Panc1 (cell line): ENCODE data around the gene TMEM236. TPM values are rescaled to one million over a fixed set of nuclear protein-coding genes. Genes with fewer than 3 reads are reported as not detected.

Source experiments
- ATAC-seq: fragments of 200-7000 bp; cut with Tn5 transposase; 2 replicates; pipeline ENCODE4 v1.9.1; 2020; ENCODE audit warnings: mild to moderate bottlenecking, moderate library complexity
- BruUV-seq: library from RNA; stranded (reverse); fragments of 400-500 nt; replicated peaks from 2 replicates; lab custom pipeline; 2021; lab: Mats Ljungman, UMichigan
- CTCF ChIA-PET: fragments of 300-600 bp; sonication (Branson Sonifier 250); formaldehyde crosslinking; loops from one replicate; lab custom pipeline; 2022; ENCODE audit warnings: antibody characterized with exemption; lab: Charles Lee
- POLR2A ChIA-PET: fragments of 300-600 bp; sonication (Branson Sonifier 250); formaldehyde crosslinking; loops from one replicate; lab custom pipeline; 2022; ENCODE audit warnings: antibody characterized with exemption; lab: Charles Lee
- DNase-seq: peaks from one replicate; pipeline ENCODE4 v3.0.0-alpha.2; 2010; ENCODE audit warnings: low read depth, low spot score
- H3K27ac ChIP-seq: 2 replicates; pipeline ENCODE4 v1.5.1; 2011; ENCODE audit warnings: mild to moderate bottlenecking, low read length, inconsistent platforms
- H3K27me3 ChIP-seq: fragments of 200-500 bp; sonication (Bioruptor generic); 2 replicates; pipeline ENCODE4 v1.6.0; 2014; ENCODE audit warnings: low read length, inconsistent platforms; ENCODE audit not compliant: control insufficient read depth, insufficient read depth
- H3K36me3 ChIP-seq: fragments of 200-500 bp; sonication (Bioruptor generic); 2 replicates; pipeline ENCODE4 v1.5.1; 2014; ENCODE audit warnings: inconsistent platforms, mild to moderate bottlenecking, low read length, moderate library complexity; ENCODE audit not compliant: control insufficient read depth, insufficient read depth
- H3K4me1 ChIP-seq: 2 replicates; pipeline ENCODE4 v1.5.1; 2011; ENCODE audit warnings: inconsistent platforms, mild to moderate bottlenecking, low read length, moderate library complexity; ENCODE audit not compliant: control insufficient read depth, insufficient read depth
- H3K4me3 ChIP-seq, 2 experiments: 2 replicates each; pipeline ENCODE4 v1.5.1; 2011 to 2012; ENCODE audit warnings: low read depth in 2 of 2, low read length in 2 of 2, mild to moderate bottlenecking in 2 of 2, inconsistent platforms in 1 of 2, moderate library complexity in 1 of 2
- H3K9me3 ChIP-seq: fragments of 200-500 bp; sonication (Bioruptor generic); 2 replicates; pipeline ENCODE4 v1.5.1; 2014; ENCODE audit warnings: low read depth, mild to moderate bottlenecking, inconsistent platforms, low read length, moderate library complexity; ENCODE audit not compliant: control insufficient read depth, insufficient read depth
- POLR2AphosphoS5 ChIP-seq: IDR thresholded peaks from 2 replicates; pipeline ENCODE4 v1.6.1; 2012; ENCODE audit warnings: mild to moderate bottlenecking, low read depth, low read length, moderate library complexity
- SIN3A ChIP-seq: IDR thresholded peaks from 2 replicates; pipeline ENCODE4 v1.6.1; 2012; ENCODE audit warnings: low read depth, mild to moderate bottlenecking, low read length, moderate library complexity, borderline replicate concordance; ENCODE audit not compliant: insufficient read depth
- TCF7L2 ChIP-seq: IDR thresholded peaks from 2 replicates; pipeline ENCODE4 v1.6.1; 2011; ENCODE audit warnings: mild to moderate bottlenecking, low read depth, low read length, inconsistent platforms
- in situ Hi-C: cut with HindIII; loops from 2 replicates; pipeline ENCODE4 v1.10.0; 2016; ENCODE audit warnings: low sequenced_read_pairs, low pct_unique_long_range_greater_than_20kb
- intact Hi-C: fragments of 100-400 bp; cut with micrococcal nuclease; formaldehyde crosslinking; loops from one replicate; pipeline ENCODE4 v1.10.0; 2022; ENCODE audit not compliant: unreplicated experiment
- total RNA-seq: library from RNA; stranded (reverse); gene quantifications from one replicate; pipeline ENCODE4 v1.2.1, GENCODE V29; 2021; ENCODE audit not compliant: unreplicated experiment
- TF ChIP-seq, protein P1 (sequence below), 2 experiments: IDR thresholded peaks; 2 replicates each; pipeline ENCODE4 v1.6.1; 2011 to 2012; ENCODE audit warnings: low read depth in 2 of 2, control low read depth in 1 of 2, low read length in 1 of 2, mild to moderate bottlenecking in 1 of 2, moderate library complexity in 1 of 2; ENCODE audit not compliant: insufficient read depth in 1 of 2
- TF ChIP-seq, protein P2 (sequence below): fragments of 450-650 bp; IDR thresholded peaks from 2 replicates; pipeline ENCODE4 v1.5.1; 2017; ENCODE audit warnings: mild to moderate bottlenecking

Gene TMEM236
- total RNA-seq, 1 experiment from 2014 or later, result 0.05 TPM

DNA sequence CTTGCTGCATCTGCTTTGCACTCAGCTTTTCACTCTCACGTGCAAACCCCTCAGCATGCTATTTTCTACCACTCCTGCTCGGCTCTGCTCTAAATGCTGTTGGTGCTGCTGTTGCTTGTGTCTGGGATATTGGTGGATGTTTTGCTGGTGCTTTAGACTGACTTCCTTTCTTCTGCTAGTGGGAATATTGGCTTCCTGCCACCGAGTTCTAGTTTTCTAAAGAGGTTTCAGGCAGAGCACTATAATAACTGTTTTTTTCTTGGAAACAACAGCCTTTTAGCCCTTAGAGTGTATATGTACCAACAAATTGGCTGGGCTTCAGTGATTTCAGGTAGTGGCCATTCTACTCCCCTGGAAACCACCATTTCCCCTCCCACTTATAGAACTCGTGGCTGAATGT is 27.8 kb downstream of the TMEM236 start:
- intact Hi-C loops (no loop called here), in situ Hi-C loops (no loop called here)
- TF ChIP-seq TCF7L2, result no peak
- TF ChIP-seq, protein P1, sequence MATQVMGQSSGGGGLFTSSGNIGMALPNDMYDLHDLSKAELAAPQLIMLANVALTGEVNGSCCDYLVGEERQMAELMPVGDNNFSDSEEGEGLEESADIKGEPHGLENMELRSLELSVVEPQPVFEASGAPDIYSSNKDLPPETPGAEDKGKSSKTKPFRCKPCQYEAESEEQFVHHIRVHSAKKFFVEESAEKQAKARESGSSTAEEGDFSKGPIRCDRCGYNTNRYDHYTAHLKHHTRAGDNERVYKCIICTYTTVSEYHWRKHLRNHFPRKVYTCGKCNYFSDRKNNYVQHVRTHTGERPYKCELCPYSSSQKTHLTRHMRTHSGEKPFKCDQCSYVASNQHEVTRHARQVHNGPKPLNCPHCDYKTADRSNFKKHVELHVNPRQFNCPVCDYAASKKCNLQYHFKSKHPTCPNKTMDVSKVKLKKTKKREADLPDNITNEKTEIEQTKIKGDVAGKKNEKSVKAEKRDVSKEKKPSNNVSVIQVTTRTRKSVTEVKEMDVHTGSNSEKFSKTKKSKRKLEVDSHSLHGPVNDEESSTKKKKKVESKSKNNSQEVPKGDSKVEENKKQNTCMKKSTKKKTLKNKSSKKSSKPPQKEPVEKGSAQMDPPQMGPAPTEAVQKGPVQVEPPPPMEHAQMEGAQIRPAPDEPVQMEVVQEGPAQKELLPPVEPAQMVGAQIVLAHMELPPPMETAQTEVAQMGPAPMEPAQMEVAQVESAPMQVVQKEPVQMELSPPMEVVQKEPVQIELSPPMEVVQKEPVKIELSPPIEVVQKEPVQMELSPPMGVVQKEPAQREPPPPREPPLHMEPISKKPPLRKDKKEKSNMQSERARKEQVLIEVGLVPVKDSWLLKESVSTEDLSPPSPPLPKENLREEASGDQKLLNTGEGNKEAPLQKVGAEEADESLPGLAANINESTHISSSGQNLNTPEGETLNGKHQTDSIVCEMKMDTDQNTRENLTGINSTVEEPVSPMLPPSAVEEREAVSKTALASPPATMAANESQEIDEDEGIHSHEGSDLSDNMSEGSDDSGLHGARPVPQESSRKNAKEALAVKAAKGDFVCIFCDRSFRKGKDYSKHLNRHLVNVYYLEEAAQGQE (IDR thresholded peaks at IDR 0.05; ENCODE audit: insufficient read depth in 1 of 2, low read depth in 2 of 2, low read length in 1 of 2), result no peak
- no peak for TF ChIP-seq POLR2AphosphoS5
- TF ChIP-seq, protein P2, sequence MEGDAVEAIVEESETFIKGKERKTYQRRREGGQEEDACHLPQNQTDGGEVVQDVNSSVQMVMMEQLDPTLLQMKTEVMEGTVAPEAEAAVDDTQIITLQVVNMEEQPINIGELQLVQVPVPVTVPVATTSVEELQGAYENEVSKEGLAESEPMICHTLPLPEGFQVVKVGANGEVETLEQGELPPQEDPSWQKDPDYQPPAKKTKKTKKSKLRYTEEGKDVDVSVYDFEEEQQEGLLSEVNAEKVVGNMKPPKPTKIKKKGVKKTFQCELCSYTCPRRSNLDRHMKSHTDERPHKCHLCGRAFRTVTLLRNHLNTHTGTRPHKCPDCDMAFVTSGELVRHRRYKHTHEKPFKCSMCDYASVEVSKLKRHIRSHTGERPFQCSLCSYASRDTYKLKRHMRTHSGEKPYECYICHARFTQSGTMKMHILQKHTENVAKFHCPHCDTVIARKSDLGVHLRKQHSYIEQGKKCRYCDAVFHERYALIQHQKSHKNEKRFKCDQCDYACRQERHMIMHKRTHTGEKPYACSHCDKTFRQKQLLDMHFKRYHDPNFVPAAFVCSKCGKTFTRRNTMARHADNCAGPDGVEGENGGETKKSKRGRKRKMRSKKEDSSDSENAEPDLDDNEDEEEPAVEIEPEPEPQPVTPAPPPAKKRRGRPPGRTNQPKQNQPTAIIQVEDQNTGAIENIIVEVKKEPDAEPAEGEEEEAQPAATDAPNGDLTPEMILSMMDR, result no peak
- TF ChIP-seq SIN3A, result no peak
- DNase-seq (no peak), ATAC-seq (no peak)
- no peak overlapping the region for H3K4me3 ChIP-seq
- no peaks in the 10 kb centered on the region for H3K27me3 ChIP-seq
- CTCF ChIA-PET, result no interaction called here
- H3K9me3 ChIP-seq, result no peaks in the 10 kb centered on the region
- POLR2A ChIA-PET, result no interaction called here
- peaks cover 20% of the 10 kb centered on the region for H3K4me1 ChIP-seq
- H3K27ac ChIP-seq, result no peak overlapping the region
- BruUV-seq, result no TSS peak
- H3K36me3 ChIP-seq, result no peaks in the 10 kb centered on the region

DNA sequence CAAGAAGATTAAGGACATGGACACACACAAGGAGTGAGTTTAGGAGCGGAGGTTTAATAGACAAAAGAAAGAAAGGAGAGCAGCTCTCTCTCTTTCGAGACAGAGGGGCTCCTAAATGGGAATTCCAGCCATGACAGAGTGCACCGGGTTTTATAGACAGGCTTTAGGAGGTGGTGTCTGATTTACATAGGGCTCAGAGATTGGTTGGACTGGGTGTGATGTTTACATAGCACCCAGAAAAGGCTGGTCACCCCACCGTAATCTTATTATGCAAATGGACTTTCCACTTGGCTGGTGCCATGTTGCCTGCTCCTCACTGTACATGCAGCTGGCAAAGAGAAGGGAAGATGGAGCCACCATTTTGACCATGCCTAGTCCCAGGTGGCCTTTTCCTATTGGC is 28.7 kb downstream of the TMEM236 start:
- intact Hi-C loops, result no loop called here

More for the DNA sequence above, 28.7 kb downstream of the TMEM236 start:
- ChIA-PET POLR2A (no interaction called here), CTCF (no interaction called here)
- ATAC-seq (no peak), DNase-seq (no peak)
- Histone ChIP-seq H3K4me1 (peaks cover 26% of the 10 kb centered on the region), H3K27ac (no peak overlapping the region), H3K4me3 (no peak overlapping the region), H3K36me3 (no peaks in the 10 kb centered on the region), H3K9me3 (no peaks in the 10 kb centered on the region), H3K27me3 (no peaks in the 10 kb centered on the region)
- TF ChIP-seq SIN3A (no peak), TCF7L2 (no peak), POLR2AphosphoS5 (no peak)
- TF ChIP-seq, protein P1 (IDR thresholded peaks at IDR 0.05; ENCODE audit: insufficient read depth in 1 of 2, low read depth in 2 of 2, low read length in 1 of 2), result no peak
- TF ChIP-seq, protein P2, result no peak
- no TSS peak for BruUV-seq
- in situ Hi-C loops, result no loop called here
